ENCODE data around the gene OR2A25. TPM values are rescaled to one million over a fixed set of nuclear protein-coding genes. Genes with fewer than 3 reads are reported as not detected.

OR2A25 gene
- total RNA-seq, 1 donor from 2014 or later = not detected

DNA sequence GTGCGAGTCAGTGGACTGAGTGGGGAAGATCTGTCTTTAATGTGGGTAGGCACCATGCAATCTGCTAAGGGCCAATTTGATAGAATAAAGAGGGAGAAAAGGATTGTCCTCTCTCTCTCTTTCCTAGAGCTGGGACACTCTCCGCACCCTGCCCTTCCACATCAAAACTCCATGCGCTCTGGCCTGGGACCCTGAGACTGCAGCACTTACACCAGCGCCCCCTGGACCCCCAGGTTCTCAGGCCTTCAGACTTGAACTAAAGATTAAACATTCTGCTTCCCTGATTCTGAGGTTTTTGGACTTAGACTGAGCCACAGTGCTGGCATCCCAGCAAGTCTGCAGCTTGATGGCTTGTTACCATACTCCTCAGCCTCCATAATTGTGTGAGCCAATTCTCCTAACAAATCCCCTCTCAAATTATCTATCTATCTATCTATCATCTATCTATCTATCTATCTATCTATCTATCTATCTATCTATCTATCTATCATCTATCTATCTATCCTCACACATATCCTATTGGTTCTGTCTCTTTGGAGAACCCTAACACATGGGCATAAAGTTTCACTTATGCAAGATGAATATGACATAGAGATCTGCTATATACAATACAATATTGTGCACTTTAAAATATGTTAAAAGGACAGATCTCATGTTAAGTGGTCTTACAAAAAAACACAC, 43.3 kb upstream of the OR2A25 start:
- no peak overlapping the region for H3K27ac Mint-ChIP-seq
- H3K9me3 Mint-ChIP-seq = no peaks in the 10 kb centered on the region
- ATAC-seq (ENCODE audit: low read depth) (no peak), DNase-seq (no peak)
- POLR2A ChIA-PET = no interaction called here
- TF ChIP-seq, protein P1, sequence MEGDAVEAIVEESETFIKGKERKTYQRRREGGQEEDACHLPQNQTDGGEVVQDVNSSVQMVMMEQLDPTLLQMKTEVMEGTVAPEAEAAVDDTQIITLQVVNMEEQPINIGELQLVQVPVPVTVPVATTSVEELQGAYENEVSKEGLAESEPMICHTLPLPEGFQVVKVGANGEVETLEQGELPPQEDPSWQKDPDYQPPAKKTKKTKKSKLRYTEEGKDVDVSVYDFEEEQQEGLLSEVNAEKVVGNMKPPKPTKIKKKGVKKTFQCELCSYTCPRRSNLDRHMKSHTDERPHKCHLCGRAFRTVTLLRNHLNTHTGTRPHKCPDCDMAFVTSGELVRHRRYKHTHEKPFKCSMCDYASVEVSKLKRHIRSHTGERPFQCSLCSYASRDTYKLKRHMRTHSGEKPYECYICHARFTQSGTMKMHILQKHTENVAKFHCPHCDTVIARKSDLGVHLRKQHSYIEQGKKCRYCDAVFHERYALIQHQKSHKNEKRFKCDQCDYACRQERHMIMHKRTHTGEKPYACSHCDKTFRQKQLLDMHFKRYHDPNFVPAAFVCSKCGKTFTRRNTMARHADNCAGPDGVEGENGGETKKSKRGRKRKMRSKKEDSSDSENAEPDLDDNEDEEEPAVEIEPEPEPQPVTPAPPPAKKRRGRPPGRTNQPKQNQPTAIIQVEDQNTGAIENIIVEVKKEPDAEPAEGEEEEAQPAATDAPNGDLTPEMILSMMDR (IDR thresholded peaks at IDR 0.05) = no peak
- H3K36me3 Mint-ChIP-seq (ENCODE audit: low read depth) = no peaks in the 10 kb centered on the region
- CTCF ChIA-PET = no interaction called here
- peaks cover 3% of the 10 kb centered on the region for H3K27me3 Mint-ChIP-seq
- no peaks in the 10 kb centered on the region for H3K4me1 Mint-ChIP-seq
- intact Hi-C loops (cut with micrococcal nuclease) = no loop called here
- no peak overlapping the region for H3K4me3 Mint-ChIP-seq

DNA sequence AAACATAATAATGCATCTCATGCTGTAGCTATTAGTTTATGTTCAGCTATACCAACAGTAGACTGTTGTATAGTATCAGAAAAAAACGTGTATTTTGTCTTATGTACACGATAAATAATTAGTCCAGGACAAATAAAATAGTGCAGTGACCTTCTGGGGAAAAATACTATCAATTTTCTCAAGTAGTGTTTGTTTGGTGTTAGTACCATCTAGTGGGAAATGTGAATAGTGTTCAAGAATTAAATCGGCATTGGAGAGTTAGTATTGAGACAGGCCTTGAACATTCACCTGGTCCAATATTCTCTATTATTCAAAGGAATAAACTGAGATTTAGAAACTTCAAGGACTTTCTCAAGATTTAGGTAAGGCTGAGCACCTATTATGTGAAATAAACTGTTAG, 42.5 kb upstream of the OR2A25 start:
- H3K27ac Mint-ChIP-seq = no peak overlapping the region
- H3K36me3 Mint-ChIP-seq (ENCODE audit: low read depth) = no peaks in the 10 kb centered on the region
- no peaks in the 10 kb centered on the region for H3K4me1 Mint-ChIP-seq
- ChIA-PET POLR2A (no interaction called here), CTCF (no interaction called here)
- ATAC-seq (ENCODE audit: low read depth) = no peak
- TF ChIP-seq, protein P1 (IDR thresholded peaks at IDR 0.05) = no peak
- no peak for DNase-seq
- peaks cover 7% of the 10 kb centered on the region for H3K27me3 Mint-ChIP-seq
- intact Hi-C loops (cut with micrococcal nuclease) = no loop called here
- H3K9me3 Mint-ChIP-seq = no peaks in the 10 kb centered on the region
- no peak overlapping the region for H3K4me3 Mint-ChIP-seq

DNA sequence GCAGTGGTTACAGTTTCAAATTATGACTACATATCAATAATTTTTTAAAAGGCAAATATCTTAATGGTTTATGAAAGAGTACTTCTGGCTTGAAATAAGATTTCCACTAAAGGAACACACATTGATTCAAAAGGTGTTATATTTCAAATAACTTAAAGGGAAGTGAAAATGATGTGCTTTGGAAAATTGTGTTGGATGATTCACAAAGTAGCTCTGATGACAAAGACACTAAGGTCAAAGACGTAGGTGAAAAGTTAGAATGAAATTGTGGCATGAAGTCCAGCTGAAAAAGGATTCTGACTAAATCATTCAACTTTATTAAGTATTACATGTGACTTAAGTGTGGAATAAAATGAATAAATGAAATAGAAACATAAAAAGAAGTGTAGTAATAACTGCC, 41.6 kb upstream of the OR2A25 start:
- H3K4me3 Mint-ChIP-seq = no peak overlapping the region
- peaks cover 12% of the 10 kb centered on the region for H3K27me3 Mint-ChIP-seq
- H3K4me1 Mint-ChIP-seq = no peaks in the 10 kb centered on the region
- ATAC-seq (ENCODE audit: low read depth) (no peak), DNase-seq (no peak)
- TF ChIP-seq, protein P1 (IDR thresholded peaks at IDR 0.05) = no peak
- H3K36me3 Mint-ChIP-seq (ENCODE audit: low read depth) = no peaks in the 10 kb centered on the region
- POLR2A ChIA-PET = no interaction called here
- CTCF ChIA-PET = no interaction called here
- intact Hi-C loops (cut with micrococcal nuclease) = no loop called here
- H3K9me3 Mint-ChIP-seq = no peaks in the 10 kb centered on the region
- H3K27ac Mint-ChIP-seq = no peak overlapping the region

DNA sequence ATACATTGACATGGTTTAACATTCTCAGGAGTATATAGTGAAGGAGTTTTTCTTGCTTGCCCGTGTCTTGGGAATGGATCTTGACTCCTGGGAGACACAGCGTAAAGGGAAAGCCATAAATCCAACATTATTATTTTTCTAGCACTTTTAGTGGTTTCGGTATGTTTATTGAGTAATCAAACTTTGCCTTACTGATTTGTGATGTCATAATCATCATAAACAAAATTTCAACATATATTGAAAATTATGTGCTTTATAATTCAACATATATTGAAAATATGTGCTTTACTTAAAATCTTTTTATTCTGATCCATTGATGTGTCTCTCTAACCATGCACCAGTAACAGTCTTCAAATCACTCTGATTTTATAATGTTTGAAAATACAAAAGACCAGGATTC, 41.1 kb upstream of the OR2A25 start:
- ATAC-seq (ENCODE audit: low read depth) (no peak), DNase-seq (no peak)
- TF ChIP-seq, protein P1 (IDR thresholded peaks at IDR 0.05) = no peak
- H3K36me3 Mint-ChIP-seq (ENCODE audit: low read depth) = no peaks in the 10 kb centered on the region
- ChIA-PET POLR2A (no interaction called here), CTCF (no interaction called here)
- H3K27ac Mint-ChIP-seq = no peak overlapping the region
- H3K4me1 Mint-ChIP-seq = no peaks in the 10 kb centered on the region
- intact Hi-C loops (cut with micrococcal nuclease) = no loop called here
- H3K4me3 Mint-ChIP-seq = no peak overlapping the region
- H3K9me3 Mint-ChIP-seq = no peaks in the 10 kb centered on the region
- peaks cover 14% of the 10 kb centered on the region for H3K27me3 Mint-ChIP-seq

DNA sequence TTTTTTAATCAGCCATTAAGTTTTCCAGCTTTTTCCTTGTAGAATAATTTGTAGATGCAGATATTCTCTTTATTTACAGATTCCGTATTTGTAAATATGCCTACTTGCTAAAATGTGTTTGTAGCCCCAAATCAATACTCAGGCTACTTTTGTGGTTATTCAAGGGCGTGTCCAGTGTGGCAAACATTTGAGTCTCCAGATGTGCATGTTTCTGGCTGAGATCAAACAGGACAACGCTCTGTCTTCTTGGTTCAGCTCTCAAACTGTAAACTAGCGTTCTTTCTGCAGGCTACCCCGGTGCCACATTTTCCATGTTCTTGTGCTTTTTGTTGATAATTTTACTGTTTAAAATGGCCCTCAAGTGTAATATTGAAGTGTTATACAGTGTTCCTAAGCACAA, 37.1 kb upstream of the OR2A25 start:
- POLR2A ChIA-PET = interaction anchor here (0.6 kb wide), 1 partner anchor 154 kb away, joined by 3 read pairs; no protein-coding TSS in a partner anchor
- DNase-seq (no peak), ATAC-seq (ENCODE audit: low read depth) (no peak)
- Mint-ChIP-seq H3K9me3 (no peaks in the 10 kb centered on the region), H3K36me3 (ENCODE audit: low read depth) (no peaks in the 10 kb centered on the region), H3K4me1 (no peaks in the 10 kb centered on the region), H3K4me3 (no peak overlapping the region), H3K27ac (no peak overlapping the region), H3K27me3 (peaks cover 14% of the 10 kb centered on the region)
- CTCF ChIA-PET = no interaction called here
- intact Hi-C loops (cut with micrococcal nuclease) = no loop called here
- TF ChIP-seq, protein P1 (IDR thresholded peaks at IDR 0.05) = no peak
